Gastroesophageal sphincter (tissue), 3 donors: ENCODE results near the gene LINS1.

Experiments
- CTCF ChIP-seq, 4 experiments: fragments of 200-600 bp in 2 of 4; fragments of 450-650 bp in 2 of 4; sonication (generic) in 1 of 4; IDR thresholded peaks; one replicate each; pipeline ENCODE4 v1.5.1; 2017 to 2019; ENCODE audit warnings: antibody characterized with exemption in 4 of 4, mild to moderate bottlenecking in 2 of 4, moderate library complexity in 2 of 4
- EP300 ChIP-seq: sonication (generic); formaldehyde crosslinking; IDR thresholded peaks from one replicate; pipeline ENCODE4 v1.6.1; 2017; ENCODE audit warnings: antibody characterized with exemption, mild to moderate bottlenecking
- POLR2A ChIP-seq, 2 donors: fragments of 450-650 bp; IDR thresholded peaks; one replicate each; pipeline ENCODE4 v1.6.1; 2017; ENCODE audit warnings: antibody characterized with exemption in 2 of 2, mild to moderate bottlenecking in 2 of 2, moderate library complexity in 1 of 2

- no peak for TF ChIP-seq CTCF (IDR thresholded peaks at IDR 0.05)
- no peak for TF ChIP-seq EP300
- no peak for TF ChIP-seq POLR2A (IDR thresholded peaks at IDR 0.05)
These were observed 31.2 kb downstream of the LINS1 start for GRCh38 chr15:100570735-100571313.
